C4-2B (cell line): Measurements from ENCODE around the gene DPEP2.

Experiments
- CTCF ChIP-seq: fragments of 450-650 bp; conservative IDR thresholded peaks from 2 replicates; pipeline ENCODE4 v1.5.1; 2017; ENCODE audit warnings: mild to moderate bottlenecking
- ZFX ChIP-seq: fragments of 450-650 bp; IDR thresholded peaks from 2 replicates; pipeline ENCODE4 v1.6.1; 2017

GRCh38 chr16:67995423-67995822 lies 3.9 kb downstream of the DPEP2 start:
- no peak for TF ChIP-seq CTCF
- no peak for TF ChIP-seq ZFX
